SIG-M5 treated with dmso at 0.1 percent for 504 hours (cell line): ENCODE measurements around the gene STRBP.
"Not testable (repeated sequence)": the region's sequence is repeated elsewhere in the genome, so short reads cannot be mapped to it uniquely, and the experiment has no call there.

Source experiments
- DNase-seq: peaks from one replicate; lab custom pipeline; 2025; ENCODE audit not compliant: unreplicated experiment; lab: John Stamatoyannopoulos, UW

The STRBP gene

DNA sequence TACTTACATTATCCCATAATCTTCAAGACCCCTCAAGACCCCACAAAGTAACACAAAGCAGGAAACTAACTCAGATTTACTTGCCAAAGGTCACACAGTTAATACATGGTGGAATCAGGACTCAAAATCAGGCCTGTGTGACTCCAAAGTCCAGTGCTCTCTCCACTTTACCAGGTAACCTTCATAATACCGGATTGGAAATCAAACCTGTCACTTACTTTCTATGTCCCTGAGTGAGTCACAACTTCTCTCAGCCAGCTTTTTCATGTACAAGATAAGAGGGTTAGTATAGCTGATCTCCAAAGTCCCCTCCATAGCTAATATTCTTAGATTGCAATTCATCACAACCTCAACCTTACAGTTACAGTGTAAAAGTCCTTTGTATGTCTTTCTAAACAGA, 17.1 kb downstream of the STRBP start:
- no peak for DNase-seq

DNA sequence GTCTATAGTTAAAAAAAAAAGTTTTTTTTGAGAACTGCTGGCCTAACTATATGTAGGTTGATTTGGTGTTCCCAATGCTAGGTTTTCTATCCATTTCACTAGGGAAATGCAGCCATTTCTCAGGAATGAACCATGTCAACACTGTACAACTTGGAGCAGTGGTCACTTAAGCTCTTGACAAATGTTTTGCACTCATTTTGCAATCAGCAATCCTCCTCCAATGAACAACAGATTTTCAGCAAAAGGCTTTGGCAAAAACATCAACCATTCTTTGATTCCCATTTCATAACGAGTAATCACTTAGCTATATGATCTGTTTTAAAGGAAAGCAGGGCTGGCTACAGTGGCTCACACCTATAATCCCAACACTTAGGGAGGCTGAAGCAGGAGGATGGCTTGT, 17.9 kb downstream of the STRBP start:
- no peak for DNase-seq

DNA sequence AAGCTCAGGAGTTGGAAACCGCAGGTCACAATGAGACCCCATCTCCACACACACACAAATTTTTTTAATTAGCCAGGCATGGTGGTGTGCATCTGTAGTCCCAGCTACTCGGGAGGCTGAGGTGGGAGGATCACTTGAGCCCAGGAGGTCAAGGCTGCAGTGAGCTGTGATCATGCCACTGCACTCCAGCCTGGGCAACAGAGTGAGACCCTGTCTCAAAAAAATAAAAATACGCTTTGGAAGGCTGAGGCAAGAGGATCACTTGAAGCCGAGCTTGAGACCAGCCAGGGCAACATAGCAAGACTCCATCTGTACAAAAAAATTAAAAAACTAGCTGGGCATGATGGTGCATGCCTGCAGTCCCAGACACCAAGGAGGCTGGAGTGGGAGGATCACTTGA, 19.2 kb downstream of the STRBP start:
- DNase-seq, result not testable (repeated sequence)

DNA sequence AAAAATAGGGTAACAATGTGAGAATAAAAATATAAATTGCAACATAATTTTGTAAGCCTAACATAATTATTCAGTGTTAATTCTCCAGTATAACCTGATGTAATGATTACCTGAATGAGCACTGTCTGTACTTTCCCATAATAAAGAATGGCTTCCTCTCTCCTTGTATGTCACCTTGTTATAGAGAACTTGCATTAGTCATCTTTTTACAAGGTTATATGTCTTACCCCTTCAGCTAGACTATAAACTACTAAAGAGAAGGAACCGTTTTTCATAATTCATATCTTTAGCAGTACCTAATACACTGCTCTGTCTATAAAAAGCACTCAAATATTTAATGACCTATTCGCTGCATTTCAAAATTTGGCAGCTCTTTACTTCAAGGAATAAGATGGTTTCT, 19.8 kb downstream of the STRBP start:
- no peak for DNase-seq

DNA sequence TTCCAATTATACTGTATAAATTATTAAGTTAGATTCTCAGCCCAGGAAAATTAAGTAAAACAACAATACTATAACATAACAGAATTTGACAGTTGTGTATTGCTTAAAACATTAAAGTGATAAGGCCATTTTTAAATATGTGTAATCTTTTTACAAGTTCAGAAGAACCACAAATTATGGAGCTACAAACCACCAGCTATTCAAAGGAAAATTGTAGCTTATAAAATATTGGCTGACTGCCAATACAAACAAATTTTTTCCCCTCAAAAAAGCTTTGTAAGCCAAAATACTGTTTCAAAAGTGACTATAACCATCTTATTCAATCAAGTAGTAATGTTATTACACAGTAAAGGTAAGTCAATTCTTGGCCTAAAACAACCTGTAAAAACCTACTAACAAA, 21.9 kb downstream of the STRBP start:
- no peak for DNase-seq

DNA sequence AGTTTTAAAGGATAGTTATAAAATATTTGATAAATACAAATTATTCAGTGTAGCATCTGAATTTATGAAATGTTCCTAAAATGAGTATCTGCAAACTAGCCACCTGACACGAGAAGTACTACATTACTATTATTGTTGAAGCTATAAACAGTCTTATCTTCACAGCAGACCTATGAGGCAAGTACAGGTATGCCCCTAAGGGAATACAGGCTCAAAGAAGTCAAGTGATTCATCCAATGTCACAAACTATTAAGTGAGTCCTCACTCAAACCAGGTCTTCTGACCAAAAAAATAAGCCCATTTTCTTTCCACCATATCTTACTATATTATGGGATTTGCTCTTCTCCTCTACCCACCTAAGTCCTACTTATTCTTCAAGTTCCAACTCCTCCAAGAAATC, 28.7 kb downstream of the STRBP start:
- DNase-seq, result no peak

DNA sequence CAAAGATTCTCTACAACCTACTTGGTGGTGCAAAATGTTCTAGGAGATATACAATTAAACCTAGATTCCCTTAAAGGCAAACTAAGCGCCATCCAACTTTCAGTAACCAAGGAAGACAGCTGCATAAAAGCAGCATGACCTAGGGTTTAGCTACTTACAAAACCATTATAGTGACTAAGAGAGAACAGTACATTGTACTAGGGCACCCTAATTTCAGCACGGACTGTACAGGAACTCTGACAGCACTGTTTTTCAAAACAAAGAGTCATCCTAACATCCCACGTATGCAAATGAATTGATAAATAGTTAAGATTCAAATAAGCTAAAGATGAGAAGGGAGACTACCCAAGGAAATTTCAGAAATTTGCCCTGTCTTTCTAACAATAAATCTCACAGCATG, 30.0 kb downstream of the STRBP start:
- no peak for DNase-seq

DNA sequence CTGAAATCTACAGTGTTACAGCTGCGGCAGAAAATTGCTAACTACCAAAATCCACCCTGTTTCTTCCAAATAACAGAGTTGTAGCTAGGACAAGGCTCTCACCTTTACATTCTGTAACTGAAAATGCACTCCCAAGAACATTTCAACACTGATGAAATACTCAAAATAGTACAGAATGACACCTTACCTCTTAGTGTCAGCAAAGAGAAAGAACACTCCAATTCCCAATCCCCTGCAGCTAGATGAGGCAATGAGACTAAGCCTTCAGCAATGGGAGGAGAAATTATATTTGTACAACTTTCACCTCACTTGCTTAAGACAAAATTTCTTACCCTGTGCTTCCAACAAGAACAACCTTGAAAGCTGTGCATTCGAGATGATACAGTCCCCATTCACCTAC, 31.2 kb downstream of the STRBP start:
- no peak for DNase-seq

DNA sequence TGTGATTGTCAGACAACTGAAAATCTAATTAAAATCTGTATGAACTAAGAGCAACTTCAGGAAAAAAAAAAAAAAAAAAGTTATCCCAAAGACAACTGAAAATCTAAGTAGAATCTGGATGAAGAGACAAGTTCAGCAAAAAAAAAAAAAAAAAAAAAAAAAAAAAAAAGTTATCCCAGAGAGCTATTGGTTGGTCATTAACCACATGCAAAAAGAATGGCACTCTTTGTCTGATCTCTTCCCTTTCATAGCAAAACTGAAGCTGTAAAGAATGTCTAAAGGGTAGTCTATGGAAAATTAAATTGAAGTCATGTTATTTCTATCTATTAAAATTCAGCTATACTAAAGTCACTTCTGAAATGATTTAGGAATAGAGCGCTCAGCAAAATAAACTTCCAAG, 32.9 kb downstream of the STRBP start:
- no peak for DNase-seq

DNA sequence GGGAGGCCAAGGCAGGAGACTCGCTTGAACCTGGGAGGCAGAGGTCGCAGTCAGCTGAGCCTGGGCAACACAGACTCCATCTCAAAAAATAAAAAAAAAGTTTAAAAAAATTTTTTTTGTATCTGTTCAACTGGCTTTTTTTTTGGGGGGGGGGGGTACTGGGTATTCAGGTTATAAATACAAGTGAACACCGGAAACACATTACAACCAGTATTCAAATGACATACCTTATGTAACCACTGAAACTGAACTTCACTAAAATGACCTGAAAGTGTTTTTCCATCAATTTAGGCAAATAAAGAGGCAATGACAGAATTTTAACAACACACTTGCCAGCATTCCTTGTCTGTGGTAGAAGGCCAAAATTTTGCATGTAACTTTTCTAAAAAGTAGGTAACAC, 33.5 kb downstream of the STRBP start:
- no peak for DNase-seq

DNA sequence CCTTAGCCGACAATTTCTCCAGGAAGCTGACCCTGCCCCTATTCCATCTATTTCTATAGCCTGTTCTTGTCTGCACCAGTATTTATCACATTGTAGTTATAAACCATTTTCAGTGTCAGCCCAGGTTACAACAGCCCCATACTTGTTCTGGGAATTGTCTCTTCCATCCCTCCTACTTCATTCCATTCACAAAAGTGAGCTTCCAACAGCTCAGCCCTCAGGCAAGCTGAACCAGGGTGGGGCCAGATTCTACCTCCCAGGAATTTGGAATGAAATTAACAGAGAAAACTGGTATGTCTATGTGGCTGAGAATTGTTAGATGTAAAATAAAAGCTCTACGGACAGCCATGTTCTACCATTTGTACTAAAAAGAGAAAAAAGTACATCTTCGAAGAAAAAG, 36.1 kb downstream of the STRBP start:
- DNase-seq, result no peak

DNA sequence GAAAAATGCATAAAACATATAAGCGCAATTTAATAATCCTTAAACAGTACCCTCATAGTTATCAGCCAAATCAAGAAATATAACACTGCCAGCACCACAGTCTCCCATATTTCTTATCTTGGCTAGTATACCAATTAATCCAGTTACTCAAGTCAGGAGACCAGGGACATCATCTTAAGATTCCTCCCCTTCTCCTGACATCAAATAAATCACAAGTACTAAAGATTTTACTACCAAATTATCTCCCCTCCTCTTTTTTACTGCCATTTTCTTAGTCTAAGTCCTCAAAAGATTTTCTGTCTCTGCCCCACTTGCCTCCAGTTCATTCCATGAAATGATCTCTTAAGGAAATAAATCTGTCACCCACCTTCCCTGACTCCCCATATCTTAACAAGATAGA, 37.0 kb downstream of the STRBP start:
- DNase-seq, result no peak

DNA sequence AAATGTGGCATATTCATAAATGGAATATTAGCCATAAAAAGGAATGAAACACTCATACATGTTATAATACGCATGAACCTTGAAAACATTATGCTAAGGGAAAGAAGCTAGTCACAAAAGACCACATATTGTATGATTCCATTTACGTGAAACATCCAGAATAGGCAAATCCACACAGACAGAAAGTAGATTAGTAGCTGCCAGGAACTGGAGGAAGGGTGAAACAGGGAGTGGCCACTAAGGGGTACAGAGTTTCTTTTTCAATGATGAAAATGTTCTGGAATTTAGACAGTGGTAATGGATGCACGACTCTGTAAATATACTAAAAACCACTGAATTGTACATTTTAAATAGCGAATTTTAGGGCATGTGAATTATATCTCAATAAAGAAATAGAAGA, 39.4 kb downstream of the STRBP start:
- no peak for DNase-seq

DNA sequence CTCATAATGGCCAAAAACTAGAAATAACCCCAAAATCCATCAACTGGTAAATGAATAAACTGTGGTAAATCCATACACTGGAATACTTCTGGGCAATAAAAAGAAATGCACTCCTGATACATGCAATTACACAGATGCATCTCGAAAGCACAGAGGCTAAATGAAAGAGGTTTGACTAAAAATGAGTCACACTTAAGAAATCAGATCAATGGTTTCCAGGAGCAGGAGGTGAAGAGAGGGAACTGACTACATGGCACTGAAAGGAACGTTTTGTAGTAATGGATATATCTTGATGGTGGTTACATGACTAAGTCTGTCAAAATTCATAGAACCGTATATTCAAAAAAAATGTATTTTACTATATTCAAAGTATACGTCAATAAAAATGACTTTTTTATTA, 42.4 kb downstream of the STRBP start:
- DNase-seq, result no peak

DNA sequence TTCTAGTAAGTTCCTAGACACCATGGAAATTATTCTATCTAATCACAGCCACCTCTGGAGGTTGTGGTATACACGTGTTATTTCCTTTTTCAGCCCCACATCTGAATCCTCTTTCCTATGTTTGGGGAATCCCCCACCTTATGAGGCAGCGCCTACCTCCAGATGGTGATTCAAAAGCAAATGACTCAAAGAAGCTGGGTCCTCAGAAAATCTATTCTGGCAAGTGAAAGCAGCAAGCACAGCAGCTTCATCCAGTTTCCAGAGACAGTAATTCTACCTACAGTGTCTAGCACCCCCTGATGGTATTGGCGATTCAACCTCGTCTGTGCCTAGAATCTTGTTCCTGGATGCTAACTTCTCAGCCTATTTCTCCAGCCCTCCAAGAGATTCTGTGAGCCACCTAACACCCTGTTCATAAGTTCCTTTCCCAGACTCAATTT, 43.0 kb downstream of the STRBP start:
- DNase-seq, result peak; percentile 5

DNA sequence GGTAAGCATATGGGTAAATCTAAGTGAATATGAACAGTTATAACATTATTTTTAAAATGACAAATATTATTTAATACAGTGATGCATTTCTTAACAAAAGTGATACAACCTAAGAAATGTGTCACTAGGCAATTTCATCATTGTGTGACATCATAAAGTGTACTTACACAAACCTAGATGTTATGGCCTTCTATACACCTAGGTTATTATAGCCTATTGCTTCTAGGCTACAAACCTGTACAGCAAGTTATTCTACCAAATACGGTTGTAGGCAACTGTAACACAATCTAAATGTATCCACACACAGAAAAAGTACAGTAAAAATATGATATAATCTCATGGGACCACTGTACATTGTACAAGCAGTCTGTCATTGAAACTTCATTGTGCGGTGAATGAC, 48.3 kb downstream of the STRBP start:
- no peak for DNase-seq

DNA sequence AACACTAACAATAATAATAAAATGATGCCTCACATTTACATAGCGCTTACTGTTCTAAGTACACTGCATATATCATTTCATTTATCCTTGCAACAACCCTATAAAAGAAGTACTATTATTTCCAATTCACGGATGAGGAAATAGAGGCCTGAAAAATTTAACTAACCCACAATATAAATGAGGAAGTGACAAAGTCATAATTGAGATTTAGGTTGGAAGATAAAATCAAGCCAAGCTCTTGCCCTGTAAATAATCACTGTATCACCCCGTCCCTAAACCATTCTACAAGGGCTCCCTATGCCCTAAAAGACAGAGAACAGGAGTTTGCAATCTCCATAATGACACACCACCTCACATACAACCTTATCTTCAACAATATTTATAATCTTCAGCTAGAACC, 49.6 kb downstream of the STRBP start:
- no peak for DNase-seq

DNA sequence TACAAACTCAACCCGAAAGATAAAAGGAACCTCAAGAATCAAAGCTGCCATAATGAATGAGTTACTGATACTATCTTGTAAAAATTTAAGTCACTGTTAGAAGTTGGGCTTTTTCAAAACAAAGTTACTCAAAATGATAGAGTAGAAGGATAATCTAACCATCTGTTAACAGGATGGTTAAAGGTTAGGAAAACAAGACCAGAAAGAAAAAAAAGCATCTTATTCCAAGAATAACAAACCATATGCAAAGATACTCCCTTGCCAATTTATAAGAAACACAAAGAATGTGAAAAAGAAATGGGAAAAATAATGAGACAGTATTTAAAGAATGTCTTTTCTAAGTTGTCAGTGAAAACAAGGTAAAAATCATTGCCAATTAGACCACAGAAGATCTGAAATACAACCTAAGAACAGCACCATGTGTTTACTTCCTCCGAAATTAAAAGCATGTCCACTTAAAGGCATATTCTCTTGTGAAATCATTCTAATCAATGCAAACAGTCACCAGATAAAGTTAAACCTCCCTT, 51.2 kb downstream of the STRBP start:
- DNase-seq, result no peak

DNA sequence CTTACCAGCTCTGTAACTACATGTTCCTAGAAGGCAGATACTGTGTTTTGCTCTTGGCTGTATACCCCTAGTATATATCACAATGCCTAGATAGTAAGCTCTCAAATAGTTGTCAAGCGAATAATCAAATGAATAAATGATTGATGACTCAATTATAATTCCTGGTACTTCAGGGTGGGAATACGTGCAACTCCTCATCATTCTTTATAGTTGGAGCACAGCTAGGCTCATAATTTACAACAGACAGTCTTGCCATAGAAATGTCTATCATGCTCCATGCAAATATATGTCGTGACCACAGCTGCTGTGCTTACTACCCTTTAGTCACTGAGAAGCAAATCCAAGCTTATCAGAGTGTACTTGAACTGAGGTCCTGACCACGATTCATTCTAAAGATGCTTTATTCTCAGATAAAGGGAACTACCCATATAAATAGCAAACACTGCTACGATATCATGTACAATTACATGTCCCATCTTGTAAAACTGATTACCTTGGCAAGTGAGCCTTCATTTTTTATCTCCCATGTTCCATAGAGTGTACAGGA, 52.1 kb downstream of the STRBP start:
- no peak for DNase-seq

DNA sequence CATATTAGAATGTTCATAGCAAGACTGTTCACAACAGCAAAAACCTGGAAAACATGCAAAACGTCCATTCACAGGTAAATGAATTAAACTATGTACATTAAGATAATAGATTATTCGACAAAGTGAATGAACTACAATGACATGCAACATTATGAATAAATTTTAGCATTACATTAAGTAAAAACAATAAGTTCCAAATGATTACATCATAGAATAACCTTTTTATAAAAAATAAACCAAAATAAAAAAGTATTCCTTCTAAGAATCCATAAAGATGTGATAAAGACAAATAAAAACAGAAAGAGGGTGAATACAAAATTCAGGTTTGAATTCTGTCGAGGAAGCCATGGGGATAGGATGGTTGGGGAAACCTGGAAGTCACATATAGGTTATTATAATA, 57.3 kb downstream of the STRBP start:
- no peak for DNase-seq

DNA sequence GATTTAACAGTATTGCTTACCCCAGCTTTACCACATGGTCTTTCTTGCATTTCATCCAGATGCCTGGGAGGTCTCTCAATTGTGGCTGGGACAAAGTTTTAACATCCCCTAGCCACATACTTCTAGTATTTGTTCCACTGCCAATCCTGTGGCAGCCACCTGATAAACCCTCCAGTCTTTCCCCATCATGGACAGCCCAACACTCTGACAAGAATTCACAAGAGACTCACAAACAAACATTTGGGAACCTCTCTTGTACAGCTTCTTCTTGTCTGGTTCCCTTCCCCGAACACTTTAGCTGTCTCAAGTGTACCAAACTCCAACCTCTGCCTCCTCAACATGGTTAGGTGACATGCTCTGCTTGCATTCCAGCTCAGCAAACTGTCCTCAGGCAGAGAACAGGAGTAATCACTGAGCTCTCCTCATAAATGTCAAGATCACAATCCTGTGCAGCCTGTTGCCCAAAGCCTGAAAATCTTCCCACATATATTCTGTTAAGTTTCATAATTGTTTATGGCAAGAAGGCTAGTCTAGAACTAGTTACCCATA, 59.7 kb downstream of the STRBP start:
- DNase-seq, result no peak

DNA sequence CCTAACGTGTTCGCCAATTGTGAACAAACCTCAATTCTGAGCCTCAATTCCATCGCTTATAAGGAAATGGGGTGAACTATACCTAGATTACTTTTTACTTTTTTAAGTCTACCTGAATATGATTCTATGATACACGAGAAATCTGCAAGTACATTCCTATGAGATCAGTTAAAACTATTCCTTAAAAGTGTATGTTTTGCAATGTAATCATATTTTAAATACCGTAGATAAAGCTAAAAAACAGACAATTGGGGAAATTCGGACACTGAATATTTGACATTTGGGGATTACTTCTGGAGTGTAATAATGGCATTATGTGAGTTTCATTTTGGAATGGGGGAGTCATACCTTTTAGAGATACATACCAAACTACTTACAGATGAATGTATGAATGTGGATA, 62.3 kb downstream of the STRBP start:
- DNase-seq, result no peak

DNA sequence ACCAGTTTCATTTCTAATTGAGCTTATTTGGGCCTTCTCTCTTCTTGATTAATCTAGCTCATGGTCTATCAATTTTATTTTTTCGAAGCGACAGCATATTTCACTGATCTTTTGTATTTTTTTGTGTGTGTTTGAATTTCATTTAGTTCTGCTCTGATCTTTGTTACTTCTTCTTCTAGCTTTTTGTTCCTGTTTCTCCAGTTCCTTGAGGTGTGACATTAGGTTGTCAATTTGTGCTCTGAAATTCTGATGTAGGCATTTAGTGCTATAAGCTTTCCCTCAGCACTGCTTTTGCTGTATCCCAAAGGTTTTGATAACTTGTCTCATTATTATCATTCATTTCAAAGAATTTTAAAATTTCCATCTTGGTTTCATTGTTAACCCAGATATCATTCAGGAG, 67.3 kb downstream of the STRBP start:
- DNase-seq, result no peak
